HuH-7 (cell line): ENCODE measurements around the gene FN3K.

Source experiments
- DNase-seq: peaks from one replicate; pipeline ENCODE4 v3.0.0; 2011; ENCODE audit warnings: low spot score

The FN3K gene

GRCh38 chr17:82795615-82796014 lies 60.2 kb downstream of the FN3K start:
- no peak for DNase-seq

GRCh38 chr17:82797061-82797460 lies 61.6 kb downstream of the FN3K start:
- no peak for DNase-seq

GRCh38 chr17:82798752-82799151 lies 63.3 kb downstream of the FN3K start:
- DNase-seq = no peak

GRCh38 chr17:82799591-82799990 lies 64.2 kb downstream of the FN3K start:
- no peak for DNase-seq
